ENCODE measurements around the gene UQCRHL. TPM values are rescaled to one million over a fixed set of nuclear protein-coding genes. Genes with fewer than 3 reads are reported as not detected.
"Not testable (repeated sequence)": the region's sequence is repeated elsewhere in the genome, so short reads cannot be mapped to it uniquely, and the experiment has no call there.

UQCRHL gene
- total RNA-seq, 8 experiments from 2014 or later = 2.7 to 7.2 (median 5.9) TPM

DNA sequence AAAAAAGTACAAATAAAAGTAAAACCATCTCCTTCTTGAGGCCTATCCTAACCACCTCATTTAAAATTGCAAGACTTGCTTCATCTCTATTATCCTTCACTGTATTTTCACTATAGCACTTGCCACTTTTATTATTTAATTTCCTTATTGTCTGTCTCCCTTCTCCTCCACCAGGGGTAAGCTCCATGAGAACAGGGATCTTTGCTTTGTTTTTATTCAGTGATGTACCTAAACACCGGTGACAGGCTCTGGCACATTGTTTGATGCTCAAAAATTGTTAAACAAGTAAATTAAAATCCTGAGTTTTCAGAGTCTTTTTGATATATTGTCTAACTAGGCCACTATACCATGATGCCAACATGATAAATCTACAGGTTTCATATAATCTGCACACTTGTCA, 22.8 kb upstream of the UQCRHL start:
- in situ Hi-C loops (cut with MboI; ENCODE audit: low pct_unique_long_range_greater_than_20kb in 2 of 9, low sequenced_read_pairs in 9 of 9, unreplicated experiment in 9 of 9) = no loop called here
- 13 to 100% (median 27%) methylated on average over 1 of the region's 1 CpG; no CpG with 5 or more reads in 4 of the 10 experiments for WGBS, 10 experiments
- H3K4me1 ChIP-seq (replicated peaks in 1 of 2) = peaks cover 12 to 19% of the 10 kb centered on the region in 2 donors
- ATAC-seq (replicated peaks in 6 of 8) = no peak
- H3K4me3 ChIP-seq = no peak overlapping the region
- no peak overlapping the region for H3K27ac ChIP-seq

DNA sequence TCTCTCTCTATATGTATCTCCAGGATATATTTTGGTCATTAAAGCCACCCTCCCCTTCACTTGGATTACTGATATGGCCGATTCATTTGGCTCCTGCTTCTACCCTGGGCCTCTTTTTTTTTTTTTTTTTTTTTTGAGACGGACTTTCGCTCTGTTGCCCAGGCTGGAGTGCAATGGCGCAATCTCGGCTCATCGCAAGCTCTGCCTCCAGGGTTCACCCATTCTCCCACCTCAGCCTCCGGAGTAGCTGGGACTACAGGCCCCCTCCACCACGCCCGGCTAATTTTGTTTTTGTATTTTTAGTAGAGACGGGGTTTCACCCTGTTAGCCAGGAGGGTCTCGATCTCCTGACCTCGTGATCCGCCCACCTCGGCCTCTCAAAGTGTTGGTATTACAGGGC, 21.5 kb upstream of the UQCRHL start:
- WGBS, 10 experiments = 80 to 100% (median 94%) methylated on average over 1 to 14 of the region's 14 CpGs; no CpG with 5 or more reads in 1 of the 10 experiments
- H3K4me1 ChIP-seq (replicated peaks in 1 of 2) = peaks cover 12 to 19% of the 10 kb centered on the region in 2 donors
- in situ Hi-C loops (cut with MboI; ENCODE audit: low pct_unique_long_range_greater_than_20kb in 2 of 9, low sequenced_read_pairs in 9 of 9, unreplicated experiment in 9 of 9); H3K27ac ChIP-seq; ATAC-seq (replicated peaks in 6 of 8); H3K4me3 ChIP-seq: not testable (repeated sequence)

DNA sequence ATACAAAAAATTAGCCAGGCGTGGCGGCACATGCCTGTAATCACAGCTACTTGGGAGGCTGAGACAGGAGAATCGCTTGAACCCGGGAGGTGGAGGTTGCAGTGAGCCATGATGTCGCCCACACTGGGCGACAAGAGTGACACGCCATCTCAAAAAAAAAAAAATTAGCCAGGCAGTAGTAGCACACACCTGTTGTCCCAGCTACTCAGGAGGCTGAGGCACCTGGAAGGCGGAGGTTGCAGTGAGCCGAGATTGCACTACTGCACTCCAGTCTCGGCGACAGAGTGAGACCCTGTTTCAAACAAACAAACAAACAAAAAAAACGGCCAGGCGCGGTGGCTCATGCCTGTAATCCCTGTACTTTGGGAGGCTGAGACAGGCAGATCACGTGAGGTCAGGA, 20.1 kb upstream of the UQCRHL start:
- H3K4me3 ChIP-seq; ATAC-seq (replicated peaks in 6 of 8); in situ Hi-C loops (cut with MboI; ENCODE audit: low pct_unique_long_range_greater_than_20kb in 2 of 9, low sequenced_read_pairs in 9 of 9, unreplicated experiment in 9 of 9); H3K27ac ChIP-seq: not testable (repeated sequence)
- peaks cover 5 to 14% of the 10 kb centered on the region in 2 donors for H3K4me1 ChIP-seq (replicated peaks in 1 of 2)
- 40 to 100% (median 98%) methylated on average over 1 to 15 of the region's 15 CpGs; no CpG with 5 or more reads in 2 of the 10 experiments for WGBS, 10 experiments

DNA sequence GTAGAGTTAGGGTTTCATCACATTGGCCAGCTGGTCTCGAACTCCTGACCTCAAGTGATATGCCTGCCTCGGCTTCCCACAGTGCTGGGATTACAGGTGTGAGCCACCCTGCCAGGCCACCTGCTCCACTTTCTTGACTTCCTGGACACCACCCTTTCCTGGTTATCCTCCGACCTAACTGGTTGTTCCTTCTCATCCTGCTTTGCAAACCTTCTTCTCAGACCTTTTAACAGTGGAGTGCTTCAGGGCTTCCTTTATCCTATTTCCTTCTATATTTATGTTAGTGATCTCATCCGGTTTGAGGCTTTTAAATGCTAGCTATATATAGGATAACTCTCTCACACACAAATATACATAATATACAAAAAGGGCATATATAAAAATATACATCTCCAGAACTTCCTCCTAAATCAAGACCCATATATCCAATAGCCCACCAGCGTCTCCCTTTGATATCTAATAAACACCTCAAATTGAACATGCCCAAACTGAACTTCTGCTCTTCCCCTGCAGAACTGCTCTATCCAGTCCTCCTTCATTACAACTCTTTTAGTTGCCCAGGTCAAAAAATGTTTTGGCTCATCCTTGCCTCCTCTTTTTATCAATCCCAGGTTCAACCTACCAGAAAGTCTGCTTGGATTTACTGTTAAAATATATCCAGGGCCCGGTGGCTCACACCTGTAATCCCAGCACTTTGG, 19.5 kb upstream of the UQCRHL start:
- H3K4me3 ChIP-seq = no peak overlapping the region
- ATAC-seq (replicated peaks in 6 of 8) = no peak
- H3K27ac ChIP-seq = no peak overlapping the region
- WGBS, 10 experiments = 69 to 100% (median 90%) methylated on average over 2 to 6 of the region's 6 CpGs; no CpG with 5 or more reads in 3 of the 10 experiments
- peaks cover 5 to 8% of the 10 kb centered on the region in 2 donors for H3K4me1 ChIP-seq (replicated peaks in 1 of 2)
- in situ Hi-C loops (cut with MboI; ENCODE audit: low pct_unique_long_range_greater_than_20kb in 2 of 9, low sequenced_read_pairs in 9 of 9, unreplicated experiment in 9 of 9) = no loop called here

DNA sequence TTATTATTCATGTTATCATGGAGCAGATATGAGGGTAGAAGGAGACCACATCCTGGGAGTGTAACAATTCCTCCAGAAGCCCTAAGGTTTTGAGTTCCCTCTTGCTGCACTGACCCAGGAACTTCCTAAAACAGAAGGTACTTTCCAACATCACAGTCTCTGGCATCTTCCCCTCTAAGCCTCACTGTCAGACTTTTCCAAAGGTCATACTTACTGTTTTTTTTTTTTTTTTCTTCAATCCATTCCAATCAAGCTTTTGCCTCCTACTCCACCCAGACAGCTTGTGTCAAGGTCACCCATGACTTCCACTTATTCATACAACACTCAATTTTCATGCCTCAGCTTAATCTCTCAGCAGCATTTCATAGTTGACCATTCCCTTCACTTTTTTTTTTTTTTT, 18.4 kb upstream of the UQCRHL start:
- ATAC-seq (replicated peaks in 6 of 8) = peak in 2 of 8 experiments; percentile 22 to 31
- Histone ChIP-seq H3K4me3 (no peak overlapping the region), H3K27ac (no peak overlapping the region), H3K4me1 (replicated peaks in 1 of 2) (peaks cover 4 to 6% of the 10 kb centered on the region in 2 donors)
- in situ Hi-C loops (cut with MboI; ENCODE audit: low pct_unique_long_range_greater_than_20kb in 2 of 9, low sequenced_read_pairs in 9 of 9, unreplicated experiment in 9 of 9) = no loop called here

DNA sequence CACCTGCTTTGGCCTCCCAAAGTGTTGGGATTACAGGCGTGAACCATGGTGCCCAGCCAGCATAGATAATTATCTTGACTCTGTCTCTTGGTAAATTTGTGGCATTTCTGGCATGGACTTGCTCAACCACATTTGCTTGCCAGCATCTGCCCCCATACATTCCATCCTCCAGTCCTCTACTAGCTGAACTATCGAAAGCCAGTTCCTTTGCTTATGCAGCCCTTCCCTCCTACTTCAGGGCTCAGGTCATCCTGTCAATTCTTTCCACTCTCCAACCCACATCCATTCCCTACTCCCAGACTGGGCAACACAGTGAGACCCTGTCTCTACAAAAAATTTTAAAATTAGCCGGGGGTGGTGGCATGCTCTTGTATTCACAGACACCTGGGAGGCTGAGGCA, 13.0 kb upstream of the UQCRHL start:
- no peak for ATAC-seq (replicated peaks in 6 of 8)
- no peak overlapping the region for H3K4me3 ChIP-seq
- no peak overlapping the region for H3K27ac ChIP-seq
- in situ Hi-C loops (cut with MboI; ENCODE audit: low pct_unique_long_range_greater_than_20kb in 2 of 9, low sequenced_read_pairs in 9 of 9, unreplicated experiment in 9 of 9) = loop anchor here in 4 of 9 experiments (25.0 kb wide), 3 partner anchors 117 to 167 kb away; partner anchors contain the start of gene ZBTB17 (in 2 of the 4)
- H3K4me1 ChIP-seq (replicated peaks in 1 of 2) = no peaks in the 10 kb centered on the region
- WGBS, 10 experiments = 80 to 100% (median 93%) methylated on average over 1 to 3 of the region's 3 CpGs; no CpG with 5 or more reads in 2 of the 10 experiments

DNA sequence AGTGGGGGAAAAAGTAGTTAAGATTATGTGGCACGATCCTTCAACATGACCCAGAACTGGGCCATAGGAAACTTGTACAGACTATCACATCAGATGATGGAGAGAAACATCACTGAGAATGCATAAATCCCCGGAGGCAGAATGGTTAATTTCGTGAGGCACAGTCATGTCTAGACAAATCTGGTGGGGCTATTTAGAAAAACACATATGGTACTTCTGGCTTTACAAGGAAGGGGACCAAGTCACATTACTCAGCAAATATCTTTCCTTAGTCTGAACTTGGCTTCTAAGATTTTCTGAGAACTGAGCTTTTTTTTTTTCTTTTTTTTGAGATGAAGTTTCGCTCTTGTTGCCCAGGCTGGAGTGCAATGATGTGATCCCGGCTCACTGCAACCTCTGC, 9.2 kb upstream of the UQCRHL start:
- no peak overlapping the region for H3K4me3 ChIP-seq
- in situ Hi-C loops (cut with MboI; ENCODE audit: low pct_unique_long_range_greater_than_20kb in 2 of 9, low sequenced_read_pairs in 9 of 9, unreplicated experiment in 9 of 9) = loop anchor here in 4 of 9 experiments (25.0 kb wide), 3 partner anchors 121 to 171 kb away; partner anchors contain the start of gene ZBTB17 (in 2 of the 4)
- peak in 3 of 8 experiments; percentile 52 to 64 (median 53) for ATAC-seq (replicated peaks in 6 of 8)
- H3K27ac ChIP-seq = no peak overlapping the region
- 5 to 100% (median 88%) methylated on average over 1 to 5 of the region's 5 CpGs for WGBS, 10 experiments
- H3K4me1 ChIP-seq (replicated peaks in 1 of 2) = no peaks in the 10 kb centered on the region

GRCh38 chr1:15810073-15810472, 2.6 kb upstream of the UQCRHL start:
- Histone ChIP-seq H3K4me3 (no peak overlapping the region), H3K4me1 (replicated peaks in 1 of 2) (no peaks in the 10 kb centered on the region), H3K27ac (no peak overlapping the region)
- in situ Hi-C loops (cut with MboI; ENCODE audit: low pct_unique_long_range_greater_than_20kb in 2 of 9, low sequenced_read_pairs in 9 of 9, unreplicated experiment in 9 of 9) = loop anchor here in 4 of 9 experiments (25.0 kb wide), 3 partner anchors 127 to 177 kb away; partner anchors contain the start of gene ZBTB17 (in 2 of the 4)
- no peak for ATAC-seq (replicated peaks in 6 of 8)
- WGBS, 10 experiments = 0 to 100% (median 45%) methylated on average over 1 of the region's 1 CpG; no CpG with 5 or more reads in 4 of the 10 experiments

- H3K4me1 ChIP-seq (replicated peaks in 1 of 2) = peaks cover 0 to 2% of the 10 kb centered on the region in 2 donors
- no peak for ATAC-seq (replicated peaks in 6 of 8)
- H3K27ac ChIP-seq = no peak overlapping the region
- in situ Hi-C loops (cut with MboI; ENCODE audit: low pct_unique_long_range_greater_than_20kb in 2 of 9, low sequenced_read_pairs in 9 of 9, unreplicated experiment in 9 of 9) = loop anchor here in 4 of 9 experiments (25.0 kb wide), 3 partner anchors 128 to 178 kb away; partner anchors contain the start of gene ZBTB17 (in 2 of the 4)
- no peak overlapping the region for H3K4me3 ChIP-seq
- 50 to 100% (median 100%) methylated on average over 1 of the region's 1 CpG; no CpG with 5 or more reads in 3 of the 10 experiments for WGBS, 10 experiments
Measured at GRCh38 chr1:15808955-15809354, 1.5 kb upstream of the UQCRHL start.

DNA sequence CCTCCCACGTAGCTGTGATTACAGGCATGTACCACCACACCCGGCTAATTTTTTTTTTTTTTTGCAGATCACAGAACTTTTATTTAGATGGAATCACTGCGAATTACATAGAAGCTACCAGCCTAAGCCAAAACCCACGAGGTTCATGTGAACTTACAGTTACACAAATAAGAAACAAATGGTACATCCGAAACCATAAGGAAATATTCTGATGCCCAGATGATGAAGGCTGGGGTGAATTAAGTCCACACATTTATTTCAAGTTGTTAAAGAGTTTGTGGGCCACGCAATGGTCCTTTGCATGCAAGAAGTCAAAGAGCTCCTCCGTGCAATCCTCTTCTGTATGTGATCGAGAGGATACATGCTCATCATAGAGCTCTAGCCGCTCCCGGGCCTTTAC, 328 bp downstream of the UQCRHL start:
- H3K4me3 ChIP-seq = no peak overlapping the region
- in situ Hi-C loops (cut with MboI; ENCODE audit: low pct_unique_long_range_greater_than_20kb in 2 of 9, low sequenced_read_pairs in 9 of 9, unreplicated experiment in 9 of 9) = loop anchor here in 4 of 9 experiments (25.0 kb wide), 3 partner anchors 130 to 180 kb away; partner anchors contain the start of gene ZBTB17 (in 2 of the 4)
- H3K27ac ChIP-seq = no peak overlapping the region
- 23 to 90% (median 78%) methylated on average over 2 to 9 of the region's 10 CpGs; no CpG with 5 or more reads in 1 of the 10 experiments for WGBS, 10 experiments
- H3K4me1 ChIP-seq (replicated peaks in 1 of 2) = peaks cover 0 to 7% of the 10 kb centered on the region in 2 donors
- no peak for ATAC-seq (replicated peaks in 6 of 8)

DNA sequence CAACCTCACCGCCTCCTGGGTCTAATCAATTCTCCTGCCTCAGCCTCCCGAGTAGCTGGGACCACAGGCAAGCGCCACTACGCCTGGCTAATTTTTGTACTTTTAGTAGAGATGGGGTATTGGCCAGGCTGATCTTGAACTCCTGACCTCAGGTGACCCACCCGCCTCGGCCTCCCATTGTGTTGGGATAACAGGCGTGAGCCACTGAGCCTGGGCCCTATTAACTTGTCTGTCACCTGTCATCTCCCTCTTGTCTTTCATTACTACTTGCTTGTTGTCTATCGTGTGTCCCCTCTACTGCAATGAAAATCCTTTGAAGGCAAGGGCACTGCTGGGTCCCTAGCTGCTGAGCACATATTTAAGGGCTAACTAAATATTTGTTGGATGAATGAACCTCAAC, 3.4 kb downstream of the UQCRHL start:
- Histone ChIP-seq H3K27ac (no peak overlapping the region), H3K4me3 (no peak overlapping the region), H3K4me1 (replicated peaks in 1 of 2) (peaks cover 3 to 22% of the 10 kb centered on the region in 2 donors)
- WGBS, 10 experiments = 40 to 100% (median 60%) methylated on average over 1 to 8 of the region's 8 CpGs; no CpG with 5 or more reads in 1 of the 10 experiments
- in situ Hi-C loops (cut with MboI; ENCODE audit: low pct_unique_long_range_greater_than_20kb in 2 of 9, low sequenced_read_pairs in 9 of 9, unreplicated experiment in 9 of 9) = loop anchor here in 4 of 9 experiments (25.0 kb wide), 3 partner anchors 133 to 183 kb away; partner anchors contain the start of gene ZBTB17 (in 2 of the 4)
- ATAC-seq (replicated peaks in 6 of 8) = no peak

- ATAC-seq (replicated peaks in 6 of 8) = peak in 6 of 8 experiments; percentile 32 to 54 (median 44)
- Histone ChIP-seq H3K4me3 (no peak overlapping the region), H3K27ac (no peak overlapping the region), H3K4me1 (replicated peaks in 1 of 2) (peaks cover 3 to 22% of the 10 kb centered on the region in 2 donors)
- in situ Hi-C loops (cut with MboI; ENCODE audit: low pct_unique_long_range_greater_than_20kb in 2 of 9, low sequenced_read_pairs in 9 of 9, unreplicated experiment in 9 of 9) = loop anchor here in 4 of 9 experiments (25.0 kb wide), 3 partner anchors 134 to 184 kb away; partner anchors contain the start of gene ZBTB17 (in 2 of the 4)
- WGBS, 10 experiments = 19 to 90% (median 48%) methylated on average over 1 to 4 of the region's 4 CpGs; no CpG with 5 or more reads in 3 of the 10 experiments
Measured at GRCh38 chr1:15803380-15803779, 4.1 kb downstream of the UQCRHL start.
